HEK293 (cell line): Measurements from ENCODE around the gene FSCN2.

Source experiments
- BCL11A ChIP-seq: fragments of 450-650 bp; formaldehyde crosslinking; IDR thresholded peaks from 2 replicates; pipeline ENCODE4 v1.5.1; 2016; ENCODE audit warnings: low read depth, missing biosample characterization, missing genetic modification characterization
- ZBTB1 ChIP-seq: fragments of 450-650 bp; formaldehyde crosslinking; IDR thresholded peaks from 2 replicates; pipeline ENCODE4 v1.5.1; 2016; ENCODE audit warnings: missing biosample characterization, missing genetic modification characterization
- ZBTB21 ChIP-seq: fragments of 450-650 bp; formaldehyde crosslinking; IDR thresholded peaks from 2 replicates; pipeline ENCODE4 v1.5.1; 2017; ENCODE audit warnings: missing biosample characterization, missing genetic modification characterization
- ZFP37 ChIP-seq: fragments of 450-650 bp; formaldehyde crosslinking; IDR thresholded peaks from 2 replicates; pipeline ENCODE4 v1.5.1; 2016; ENCODE audit warnings: missing biosample characterization, missing genetic modification characterization
- ZNF274 ChIP-seq, 2 experiments: fragments of 200-500 bp in 1 of 2; fragments of 450-650 bp in 1 of 2; sonication (Bioruptor generic) in 1 of 2; formaldehyde crosslinking in 1 of 2; IDR thresholded peaks; 2 replicates each; pipeline versions ENCODE4 v1.5.1 to v1.6.1; 2014 to 2016; ENCODE audit warnings: borderline replicate concordance in 1 of 2, inconsistent platforms in 1 of 2, low read length in 1 of 2, missing biosample characterization in 1 of 2, missing genetic modification characterization in 1 of 2
- ZNF433 ChIP-seq: fragments of 450-650 bp; formaldehyde crosslinking; IDR thresholded peaks from 2 replicates; pipeline ENCODE4 v1.5.1; 2016; ENCODE audit warnings: missing biosample characterization, missing genetic modification characterization, low read depth
- ZNF501 ChIP-seq: fragments of 450-650 bp; formaldehyde crosslinking; IDR thresholded peaks from 2 replicates; pipeline ENCODE4 v1.5.1; 2016; ENCODE audit warnings: missing biosample characterization, missing genetic modification characterization
- ZNF521 ChIP-seq: fragments of 450-650 bp; formaldehyde crosslinking; IDR thresholded peaks from 2 replicates; pipeline ENCODE4 v1.5.1; 2017; ENCODE audit warnings: missing biosample characterization, mild to moderate bottlenecking, missing genetic modification characterization
- ZNF610 ChIP-seq: fragments of 450-650 bp; formaldehyde crosslinking; IDR thresholded peaks from 2 replicates; pipeline ENCODE4 v1.5.1; 2016; ENCODE audit warnings: missing biosample characterization, missing genetic modification characterization, borderline replicate concordance
- TF ChIP-seq, protein P1 (sequence below): fragments of 450-650 bp; formaldehyde crosslinking; IDR thresholded peaks from 2 replicates; pipeline ENCODE4 v1.5.1; 2016; ENCODE audit warnings: missing biosample characterization, missing genetic modification characterization
- TF ChIP-seq, protein P2 (sequence below): fragments of 450-650 bp; formaldehyde crosslinking; IDR thresholded peaks from 2 replicates; pipeline ENCODE4 v1.5.1; 2016; ENCODE audit warnings: missing biosample characterization, missing genetic modification characterization

DNA sequence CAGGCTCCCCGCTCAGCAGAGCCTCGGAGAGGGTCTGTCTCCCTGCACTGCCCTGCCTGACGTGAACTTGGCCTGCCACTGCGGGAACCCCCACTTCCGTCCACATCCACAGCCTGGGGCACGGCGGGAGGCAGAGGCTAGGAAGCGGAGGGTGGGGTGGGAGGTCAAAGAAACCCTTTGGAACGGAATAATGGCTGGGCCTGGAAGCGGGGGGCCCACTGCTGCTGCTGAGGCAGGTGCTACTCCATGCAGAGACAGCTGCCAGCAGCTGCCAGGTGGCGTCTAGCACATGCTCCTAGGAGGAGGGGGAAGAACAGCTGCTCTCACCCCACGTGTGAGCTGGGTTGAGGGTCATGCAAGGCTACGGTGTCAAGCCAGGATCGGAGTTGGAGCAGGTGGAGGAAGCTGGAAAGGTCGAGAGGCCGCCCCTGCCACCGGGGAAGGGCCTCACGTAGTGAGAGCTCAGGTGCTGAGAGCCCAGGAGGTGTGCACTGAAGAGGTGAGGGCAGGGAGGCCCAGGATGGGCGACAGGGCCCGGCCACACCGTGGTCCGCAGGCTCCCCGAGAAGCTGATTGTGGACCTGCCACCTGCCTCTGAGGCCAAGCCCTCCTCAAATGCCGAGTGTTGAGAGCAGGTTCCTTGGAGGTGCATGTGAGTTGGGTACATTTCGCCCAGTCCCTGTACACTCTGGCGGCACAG is 9.8 kb downstream of the FSCN2 start:
- TF ChIP-seq, protein P1, sequence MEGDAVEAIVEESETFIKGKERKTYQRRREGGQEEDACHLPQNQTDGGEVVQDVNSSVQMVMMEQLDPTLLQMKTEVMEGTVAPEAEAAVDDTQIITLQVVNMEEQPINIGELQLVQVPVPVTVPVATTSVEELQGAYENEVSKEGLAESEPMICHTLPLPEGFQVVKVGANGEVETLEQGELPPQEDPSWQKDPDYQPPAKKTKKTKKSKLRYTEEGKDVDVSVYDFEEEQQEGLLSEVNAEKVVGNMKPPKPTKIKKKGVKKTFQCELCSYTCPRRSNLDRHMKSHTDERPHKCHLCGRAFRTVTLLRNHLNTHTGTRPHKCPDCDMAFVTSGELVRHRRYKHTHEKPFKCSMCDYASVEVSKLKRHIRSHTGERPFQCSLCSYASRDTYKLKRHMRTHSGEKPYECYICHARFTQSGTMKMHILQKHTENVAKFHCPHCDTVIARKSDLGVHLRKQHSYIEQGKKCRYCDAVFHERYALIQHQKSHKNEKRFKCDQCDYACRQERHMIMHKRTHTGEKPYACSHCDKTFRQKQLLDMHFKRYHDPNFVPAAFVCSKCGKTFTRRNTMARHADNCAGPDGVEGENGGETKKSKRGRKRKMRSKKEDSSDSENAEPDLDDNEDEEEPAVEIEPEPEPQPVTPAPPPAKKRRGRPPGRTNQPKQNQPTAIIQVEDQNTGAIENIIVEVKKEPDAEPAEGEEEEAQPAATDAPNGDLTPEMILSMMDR: no peak
- TF ChIP-seq ZNF521 (tag by site-specific recombination) (no peak), ZNF274 (IDR thresholded peaks at IDR 0.05; ENCODE audit: low read length) (no peak), ZNF274 (tag by site-specific recombination; IDR thresholded peaks at IDR 0.05; ENCODE audit: borderline replicate concordance) (no peak), ZFP37 (tag by site-specific recombination) (no peak), ZNF501 (tag by site-specific recombination) (no peak), ZNF433 (tag by site-specific recombination) (no peak), ZNF610 (no peak), ZBTB1 (no peak), ZBTB21 (tag by site-specific recombination) (no peak), BCL11A (no peak)
- TF ChIP-seq, protein P2, sequence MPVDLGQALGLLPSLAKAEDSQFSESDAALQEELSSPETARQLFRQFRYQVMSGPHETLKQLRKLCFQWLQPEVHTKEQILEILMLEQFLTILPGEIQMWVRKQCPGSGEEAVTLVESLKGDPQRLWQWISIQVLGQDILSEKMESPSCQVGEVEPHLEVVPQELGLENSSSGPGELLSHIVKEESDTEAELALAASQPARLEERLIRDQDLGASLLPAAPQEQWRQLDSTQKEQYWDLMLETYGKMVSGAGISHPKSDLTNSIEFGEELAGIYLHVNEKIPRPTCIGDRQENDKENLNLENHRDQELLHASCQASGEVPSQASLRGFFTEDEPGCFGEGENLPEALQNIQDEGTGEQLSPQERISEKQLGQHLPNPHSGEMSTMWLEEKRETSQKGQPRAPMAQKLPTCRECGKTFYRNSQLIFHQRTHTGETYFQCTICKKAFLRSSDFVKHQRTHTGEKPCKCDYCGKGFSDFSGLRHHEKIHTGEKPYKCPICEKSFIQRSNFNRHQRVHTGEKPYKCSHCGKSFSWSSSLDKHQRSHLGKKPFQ: no peak
